T-helper 9 cell (primary cell): ENCODE results near the gene GNAO1.

Source experiments
- DNase-seq: peaks from one replicate; pipeline ENCODE4 v3.0.0-alpha.2; 2020
- total RNA-seq, 2 donors: gene quantifications; one replicate each; lab custom pipeline; 2026; lab: John Stamatoyannopoulos, UW

Gene GNAO1
- total RNA-seq: 4.1 to 10.9 reads per million in 2 donors

GRCh38 chr16:56191156-56191815 is at the start of gene GNAO1:
GNAO1 (plus strand) TSS chr16:56191489; CDS start chr16:56192236, 747 bp downstream.
- DNase-seq: peak; percentile 70

DNA sequence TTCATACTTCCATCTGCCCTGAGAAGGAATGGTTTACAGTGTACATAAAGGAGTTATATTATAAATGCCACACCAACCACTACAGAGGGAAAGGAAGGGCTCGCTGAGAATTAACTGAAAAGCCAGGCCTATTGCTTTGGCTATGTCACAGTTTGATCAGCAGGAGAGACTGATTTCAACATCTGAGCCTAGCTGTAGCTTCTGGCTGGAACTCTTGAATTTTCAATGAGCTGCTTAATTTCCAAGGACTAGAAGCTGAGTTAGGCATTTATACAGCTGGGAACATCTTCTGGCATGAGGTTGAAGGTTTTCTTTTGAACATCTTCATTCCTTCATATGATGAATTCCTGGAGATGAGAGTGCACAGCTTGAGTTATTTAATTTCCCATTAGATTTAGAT is 47.6 kb upstream of the GNAO1 start:
- DNase-seq: no peak

DNA sequence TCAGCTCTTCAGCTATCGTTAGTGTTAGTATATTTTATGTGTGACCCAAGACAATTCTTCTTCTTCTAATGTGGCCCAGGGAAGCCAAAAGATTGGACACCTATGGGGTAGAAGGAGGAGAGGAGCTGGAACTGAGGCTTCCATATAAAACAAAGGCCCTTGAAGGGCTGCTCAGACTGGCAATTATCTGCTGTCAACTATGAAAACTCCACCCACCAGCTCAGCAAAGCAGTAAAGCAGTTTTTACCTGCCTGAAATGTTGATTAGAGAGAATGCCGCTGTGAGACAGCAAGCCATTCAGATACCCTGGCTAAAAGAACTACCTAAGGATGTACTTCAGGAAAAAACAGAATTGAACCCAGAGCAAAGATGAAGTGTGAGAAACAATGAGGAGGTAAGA is 45.9 kb upstream of the GNAO1 start:
- no peak for DNase-seq

GRCh38 chr16:56151621-56152020 is 39.7 kb upstream of the GNAO1 start:
- no peak for DNase-seq

GRCh38 chr16:56161658-56162057 is 29.6 kb upstream of the GNAO1 start:
- no peak for DNase-seq

DNA sequence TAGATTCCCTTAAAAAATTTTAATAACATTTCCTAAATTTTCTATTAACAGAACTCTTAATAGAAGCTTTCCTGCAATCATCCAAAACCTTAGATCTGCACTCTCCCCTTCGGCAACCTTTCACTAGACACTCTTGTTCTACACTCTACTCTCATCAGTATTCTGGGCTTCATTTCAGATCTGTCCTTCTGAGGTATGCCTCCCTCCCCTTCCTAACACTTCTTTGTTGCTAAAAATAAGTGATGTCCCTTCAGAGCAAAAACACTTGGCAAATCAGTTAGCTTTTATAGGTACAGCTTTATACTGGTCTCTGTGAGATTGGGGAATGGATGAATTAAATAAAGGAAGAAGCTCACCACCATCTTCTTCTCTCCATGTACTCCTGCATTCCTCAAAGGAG is 28.2 kb upstream of the GNAO1 start:
- DNase-seq: no peak

GRCh38 chr16:56163938-56164337 is 27.4 kb upstream of the GNAO1 start:
- DNase-seq: no peak

GRCh38 chr16:56164636-56165035 is 26.7 kb upstream of the GNAO1 start:
- DNase-seq: no peak

DNA sequence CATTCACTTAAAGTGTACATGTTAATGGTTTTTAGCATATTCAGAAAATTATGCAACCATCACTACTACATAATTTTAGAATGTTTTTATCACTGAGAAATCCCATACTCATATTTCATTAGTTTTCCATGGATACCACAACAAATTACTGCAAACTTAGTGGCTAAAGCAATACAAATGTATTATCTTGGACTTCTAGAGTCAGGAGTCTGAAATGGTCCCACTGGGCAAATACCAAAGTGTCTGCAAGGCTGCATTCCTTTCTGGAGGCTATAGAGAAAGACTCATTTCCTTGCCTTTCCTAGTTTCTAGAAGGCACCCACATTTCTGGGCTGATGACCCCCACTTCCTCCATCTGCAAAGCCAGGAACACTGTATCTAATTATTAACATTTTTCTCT is 16.9 kb upstream of the GNAO1 start:
- DNase-seq: no peak

DNA sequence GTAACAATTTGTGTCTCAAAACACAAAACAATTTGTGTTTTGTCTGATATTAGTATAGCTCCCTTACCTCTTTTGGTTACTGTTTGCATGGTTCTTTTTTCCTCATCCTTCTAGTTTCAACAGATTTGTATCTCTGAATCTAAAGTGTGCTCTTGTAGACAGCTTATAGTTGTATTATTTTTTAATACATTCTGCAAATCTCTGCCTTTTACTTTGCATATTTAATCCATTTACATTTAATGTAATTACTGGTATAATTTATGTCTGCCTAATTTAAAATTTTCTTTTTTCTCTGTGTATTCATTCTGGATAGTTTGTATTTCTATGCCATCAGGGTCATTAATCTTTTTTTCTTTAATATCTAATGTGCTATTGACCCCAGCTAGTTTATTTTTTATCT is 9.9 kb upstream of the GNAO1 start:
- DNase-seq: no peak

DNA sequence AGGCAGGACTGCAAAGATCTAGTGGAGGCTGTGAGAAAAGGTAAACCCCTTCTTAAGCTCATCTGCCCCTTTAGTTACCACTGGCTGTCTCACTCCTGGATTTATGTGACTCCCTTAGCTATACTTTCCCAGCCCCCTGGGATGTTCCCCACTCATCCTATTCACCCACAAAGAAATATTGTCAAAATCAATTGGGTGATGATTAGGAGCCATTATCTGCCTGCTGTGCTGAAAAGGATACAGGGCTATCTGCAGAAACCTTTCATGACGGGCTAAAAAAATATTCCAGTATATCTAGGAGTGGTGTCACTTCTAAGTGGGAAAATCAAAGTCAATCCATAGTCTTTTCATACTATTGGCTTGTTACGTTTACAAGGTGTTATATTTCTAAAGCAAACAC is 8.0 kb upstream of the GNAO1 start:
- no peak for DNase-seq

DNA sequence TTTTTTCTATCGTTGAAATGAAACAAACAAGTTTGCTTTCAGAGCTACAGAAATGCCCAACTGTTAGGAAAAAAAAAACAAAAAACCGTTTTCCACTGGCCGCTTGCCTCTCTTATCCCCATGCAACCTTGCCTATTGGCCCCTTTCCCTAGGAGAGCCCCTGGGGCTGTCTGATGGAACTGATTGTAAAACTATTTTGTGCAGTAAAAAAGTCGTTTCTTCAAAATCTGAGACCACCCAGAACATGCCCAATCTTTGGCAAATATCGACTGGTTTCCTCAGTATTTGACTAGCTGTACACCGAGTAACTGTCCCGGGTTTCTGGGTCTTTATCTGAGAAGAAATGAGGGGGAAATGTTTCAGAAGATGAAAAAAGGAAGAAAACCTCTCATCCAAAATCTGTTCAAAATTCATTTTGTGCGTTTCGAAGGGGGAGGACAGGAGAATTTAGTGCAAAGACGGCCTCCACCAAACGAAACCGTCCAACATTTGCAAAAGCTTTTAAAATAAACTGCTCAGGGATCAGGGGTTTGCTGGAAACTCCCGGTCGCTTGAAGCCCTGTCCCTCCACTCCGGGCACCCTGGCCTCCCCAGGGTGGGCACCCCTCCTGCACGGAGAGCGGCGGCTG is 1.1 kb upstream of the GNAO1 start:
- no peak for DNase-seq

DNA sequence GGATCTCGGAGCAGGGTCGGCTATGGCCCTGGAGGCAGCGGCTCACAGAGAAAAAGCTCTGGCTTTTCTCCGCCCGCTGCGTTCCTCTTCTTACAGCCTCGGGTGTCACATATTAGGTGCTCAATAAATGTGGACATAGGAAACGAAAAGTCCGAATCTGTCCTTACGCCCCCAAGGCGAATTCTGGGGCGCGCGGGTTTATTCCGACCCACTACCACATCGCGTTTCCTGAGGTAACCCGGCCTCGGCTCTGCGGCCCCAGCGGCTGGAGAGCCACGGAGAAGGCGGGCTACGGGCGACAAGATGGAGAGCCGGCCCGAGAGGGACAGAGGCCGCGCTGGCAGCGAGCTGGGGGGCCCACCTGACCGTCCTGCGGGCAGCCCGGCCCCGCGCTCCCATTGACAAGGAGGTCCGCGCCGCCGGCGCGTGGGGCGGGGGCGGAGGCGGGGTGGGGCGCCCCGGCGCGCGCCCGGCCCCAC is 573 bp upstream of the GNAO1 start:
- no peak for DNase-seq

- no peak for DNase-seq
Measured at GRCh38 chr16:56191835-56192634, 746 bp downstream of the GNAO1 start.

DNA sequence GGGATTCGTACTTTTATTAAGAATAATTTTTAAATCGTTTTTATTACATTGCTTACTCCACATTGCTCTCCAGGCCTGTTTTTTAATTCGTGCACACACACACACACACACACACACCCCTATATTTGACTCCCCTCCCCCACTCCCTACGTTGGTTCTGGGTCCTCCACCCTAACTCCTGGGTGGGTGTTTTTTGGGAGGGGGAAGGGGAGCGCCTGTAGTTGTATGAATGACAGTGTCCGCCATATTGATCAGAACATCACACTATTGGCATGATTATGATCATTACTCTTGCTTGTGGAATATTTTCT is 1.3 kb downstream of the GNAO1 start:
- no peak for DNase-seq

DNA sequence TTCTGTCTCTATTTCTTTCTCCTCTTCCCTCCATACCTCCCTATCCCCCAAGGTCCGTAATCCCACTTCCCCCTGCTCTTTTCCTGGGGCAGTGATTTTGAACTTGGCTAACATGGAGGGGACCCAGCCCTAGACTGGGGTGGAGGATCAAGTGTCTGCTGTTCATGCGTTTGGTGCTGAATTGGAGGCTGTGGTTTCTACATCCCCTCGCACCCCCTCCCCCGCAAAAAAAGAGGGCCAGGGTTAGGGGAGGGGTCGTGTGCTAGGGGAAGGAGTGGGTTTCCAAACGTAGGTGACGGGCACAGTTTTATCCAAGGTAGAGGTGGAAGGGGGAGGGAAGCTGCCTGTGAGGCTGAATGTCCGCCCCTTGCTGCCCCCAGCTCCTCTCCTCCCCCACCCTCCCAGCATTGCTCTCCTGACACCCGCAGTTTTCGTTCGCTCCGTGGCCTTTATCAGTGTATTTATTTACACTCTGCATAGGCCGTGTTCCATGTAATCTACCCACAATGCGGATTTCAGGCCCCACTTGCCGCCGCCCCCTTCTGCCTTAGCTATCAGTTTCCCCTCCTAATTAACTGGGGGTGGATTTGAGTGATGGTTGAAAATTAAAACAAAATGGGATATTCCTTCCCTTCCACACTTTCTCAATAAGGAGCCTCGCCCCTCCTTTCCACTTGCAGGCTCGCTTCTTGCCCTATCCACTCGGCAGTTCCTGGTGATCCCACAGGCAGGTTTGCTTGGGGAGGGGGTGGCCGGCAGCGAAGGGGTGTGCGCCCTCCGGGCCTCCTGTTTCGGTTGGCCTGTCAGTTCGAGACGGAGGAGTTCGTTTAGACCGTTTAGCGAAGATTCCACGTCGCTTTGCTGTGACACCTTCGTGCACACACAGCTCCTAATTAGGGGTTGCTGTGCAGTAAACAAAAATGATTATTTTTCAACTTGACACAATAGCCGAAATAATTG is 2.0 kb downstream of the GNAO1 start:
- DNase-seq: no peak

- peak; percentile 70 for DNase-seq
Measured at GRCh38 chr16:56193951-56194726, 2.9 kb downstream of the GNAO1 start.

DNA sequence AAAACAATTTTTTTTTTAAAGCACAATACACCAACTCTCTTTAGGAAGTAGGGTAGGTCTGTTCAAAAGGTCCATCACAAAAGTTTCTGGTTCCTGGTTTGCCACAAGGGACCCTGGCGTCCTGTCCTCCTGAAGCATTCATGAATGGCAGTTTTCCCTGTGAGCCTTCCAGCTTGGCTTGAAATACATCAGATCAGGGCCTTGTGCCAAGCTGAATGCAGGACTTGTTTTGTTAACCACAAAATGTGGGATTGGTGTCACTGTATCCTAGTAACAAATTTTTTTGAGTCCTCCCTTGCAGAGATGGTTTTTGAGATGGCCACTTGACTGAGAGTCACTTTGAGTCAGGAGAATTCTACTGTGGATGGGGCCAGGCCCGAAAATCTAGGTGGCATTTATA is 3.9 kb downstream of the GNAO1 start:
- DNase-seq: no peak

- DNase-seq: no peak
Measured at GRCh38 chr16:56196381-56196780, 5.1 kb downstream of the GNAO1 start.

DNA sequence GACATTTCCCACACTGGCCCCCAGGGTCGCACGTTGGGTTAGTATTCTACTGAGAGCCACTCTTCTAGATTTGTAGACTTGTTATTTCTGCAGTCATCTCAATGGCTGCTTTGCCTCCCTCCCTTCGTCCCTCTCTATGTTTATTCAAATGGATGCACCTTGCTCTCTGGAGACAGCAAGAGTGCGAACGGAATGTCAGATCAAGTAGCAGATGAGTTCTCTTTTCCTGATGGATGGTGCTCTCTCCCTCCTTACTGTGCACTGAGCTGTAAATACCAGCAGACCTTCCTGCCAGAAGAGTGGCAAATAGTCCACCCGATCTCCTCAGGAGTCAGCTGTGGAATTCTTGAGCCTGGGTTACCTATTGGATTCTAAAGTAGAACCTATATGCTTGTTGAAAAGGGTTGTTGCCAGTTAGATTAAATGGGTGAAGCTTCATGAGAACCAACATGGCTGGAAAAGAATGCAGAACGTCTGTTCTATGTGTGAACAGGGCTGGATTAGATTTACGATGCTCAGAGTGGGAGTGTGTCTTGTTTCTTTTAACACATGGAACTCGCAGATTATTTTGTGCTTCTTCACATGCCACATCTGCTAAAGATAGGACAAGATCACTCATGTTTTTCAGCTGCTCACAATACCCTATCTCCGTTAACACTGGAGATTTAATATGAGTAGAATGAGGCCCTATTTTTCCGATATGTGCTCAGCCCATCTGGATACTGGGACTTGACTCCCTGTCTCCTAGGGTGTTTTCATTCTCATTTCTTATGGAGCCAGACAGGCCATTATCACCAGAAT is 6.1 kb downstream of the GNAO1 start:
- no peak for DNase-seq
